ENCODE results near the gene MLH1. TPM values are rescaled to one million over a fixed set of nuclear protein-coding genes. Genes with fewer than 3 reads are reported as not detected.
"Not testable (repeated sequence)": the region's sequence is repeated elsewhere in the genome, so short reads cannot be mapped to it uniquely, and the experiment has no call there.

The MLH1 gene
- polyA plus RNA-seq, 6 donors from 2014 or later = 24.4 to 39.9 (median 26.7) TPM

DNA sequence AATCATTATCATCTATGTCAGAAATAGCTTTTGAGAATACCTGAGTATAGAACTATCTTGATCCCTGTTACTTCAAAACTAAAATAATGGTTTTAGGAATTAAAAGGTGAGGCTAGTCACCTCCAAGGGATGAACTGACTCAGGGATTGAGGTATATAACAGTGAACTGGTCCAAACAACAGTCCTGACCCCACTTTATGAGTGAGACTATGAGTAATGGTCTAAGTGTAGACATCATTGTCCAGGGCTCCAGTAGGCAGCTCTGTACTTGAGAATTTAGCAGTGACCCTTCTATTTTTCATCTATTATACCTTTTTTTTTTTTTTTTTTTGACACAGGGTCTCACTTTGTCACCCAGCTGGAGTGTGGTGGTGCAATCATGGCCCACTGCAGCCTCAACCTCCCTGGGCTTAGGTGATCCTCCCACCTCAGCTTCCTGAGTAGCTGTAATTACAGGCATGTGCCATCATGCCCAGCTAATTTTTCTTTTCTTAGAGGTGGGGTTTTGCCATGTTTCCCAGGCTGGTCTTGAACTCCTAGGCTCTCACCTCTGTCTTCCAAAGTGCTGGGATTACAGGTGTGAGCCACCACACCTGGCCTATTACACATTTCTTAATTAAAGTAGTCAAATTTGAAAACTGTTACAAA is 36.3 kb downstream of the MLH1 start:
- no peak overlapping the region for H3K27ac Mint-ChIP-seq
- no peaks in the 10 kb centered on the region for H3K27me3 Mint-ChIP-seq
- peaks cover 5 to 6% (median 5%) of the 10 kb centered on the region in 3 donors for H3K4me1 Mint-ChIP-seq
- no peak overlapping the region for H3K4me3 Mint-ChIP-seq
- DNase-seq (no peak), ATAC-seq (ENCODE audit: low read depth in 2 of 2) (no peak)
- H3K36me3 Mint-ChIP-seq = peaks cover 34 to 35% of the 10 kb centered on the region in 2 donors
- H3K9me3 Mint-ChIP-seq = no peaks in the 10 kb centered on the region

DNA sequence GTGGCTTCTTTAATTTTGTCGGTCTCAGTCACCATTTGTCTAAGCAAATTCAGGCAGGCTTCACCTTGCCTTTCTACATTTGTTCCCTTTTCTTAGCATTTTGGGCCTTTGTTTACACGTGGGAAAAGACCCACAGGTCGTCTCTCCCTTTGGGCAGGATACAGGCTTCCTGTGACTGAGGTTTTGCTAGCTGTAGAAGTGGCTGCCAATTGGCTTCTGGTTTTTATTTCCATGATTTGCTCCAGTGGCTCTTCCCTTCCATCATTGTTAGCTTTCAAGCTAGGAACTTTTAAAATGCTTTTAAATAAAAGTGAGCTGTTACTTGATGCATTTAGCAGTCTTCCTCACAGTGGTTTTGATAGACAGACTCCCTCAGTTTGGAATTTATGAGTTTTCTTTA is 37.3 kb downstream of the MLH1 start:
- H3K27ac Mint-ChIP-seq = no peak overlapping the region
- no peaks in the 10 kb centered on the region for H3K9me3 Mint-ChIP-seq
- ATAC-seq (ENCODE audit: low read depth in 2 of 2) = no peak
- DNase-seq = no peak
- peaks cover 34 to 45% of the 10 kb centered on the region in 2 donors for H3K36me3 Mint-ChIP-seq
- no peak overlapping the region for H3K4me3 Mint-ChIP-seq
- H3K27me3 Mint-ChIP-seq = no peaks in the 10 kb centered on the region
- H3K4me1 Mint-ChIP-seq = no peaks in the 10 kb centered on the region

GRCh38 chr3:37031096-37031682 is 37.9 kb downstream of the MLH1 start:
- Mint-ChIP-seq H3K36me3 (peaks cover 34 to 46% of the 10 kb centered on the region in 2 donors), H3K27ac (no peak overlapping the region), H3K4me3 (no peak overlapping the region), H3K4me1 (no peaks in the 10 kb centered on the region), H3K27me3 (no peaks in the 10 kb centered on the region), H3K9me3 (peaks cover 0 to 5% (median 2%) of the 10 kb centered on the region in 7 donors)
- DNase-seq (no peak), ATAC-seq (ENCODE audit: low read depth in 2 of 2) (no peak)

DNA sequence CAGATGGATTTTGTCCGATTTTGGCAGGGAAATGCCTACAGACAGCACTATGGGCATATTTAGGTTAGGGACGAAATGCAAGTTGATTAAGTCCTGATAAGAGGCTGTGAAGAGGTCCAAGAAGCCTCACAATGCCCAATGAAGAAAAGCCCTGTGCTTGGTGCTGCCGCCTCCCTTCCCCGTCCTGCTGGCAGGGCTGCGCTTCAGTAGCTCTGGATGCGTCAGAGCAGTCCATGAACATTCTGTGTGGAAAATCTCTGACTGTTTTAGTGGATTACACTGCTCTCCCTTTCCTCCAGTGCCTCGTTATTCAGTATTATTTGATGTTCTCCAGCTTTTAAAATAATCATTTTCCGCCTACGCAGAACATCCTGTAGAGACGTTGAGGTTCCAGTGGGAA is 39.6 kb downstream of the MLH1 start:
- H3K27me3 Mint-ChIP-seq = no peaks in the 10 kb centered on the region
- H3K27ac Mint-ChIP-seq = no peak overlapping the region
- H3K4me3 Mint-ChIP-seq = no peak overlapping the region
- DNase-seq = no peak
- H3K36me3 Mint-ChIP-seq = peaks cover 35 to 52% of the 10 kb centered on the region in 2 donors
- H3K4me1 Mint-ChIP-seq = no peaks in the 10 kb centered on the region
- H3K9me3 Mint-ChIP-seq = peaks cover 0 to 10% (median 6%) of the 10 kb centered on the region in 7 donors
- ATAC-seq (ENCODE audit: low read depth in 2 of 2) = no peak

- Mint-ChIP-seq H3K4me1 (no peaks in the 10 kb centered on the region), H3K36me3 (peaks cover 34 to 60% of the 10 kb centered on the region in 2 donors), H3K27me3 (no peaks in the 10 kb centered on the region), H3K27ac (no peak overlapping the region), H3K4me3 (no peak overlapping the region), H3K9me3 (peaks cover 0 to 10% (median 6%) of the 10 kb centered on the region in 7 donors)
- ATAC-seq (ENCODE audit: low read depth in 2 of 2) = no peak
- no peak for DNase-seq
These were observed 44.0 kb downstream of the MLH1 start for GRCh38 chr3:37037352-37037751.

GRCh38 chr3:37039161-37039846 is 46.0 kb downstream of the MLH1 start:
- H3K27me3 Mint-ChIP-seq = no peaks in the 10 kb centered on the region
- H3K27ac Mint-ChIP-seq = peak overlapping the region in 2 of 6 donors; percentile 9 to 86
- H3K4me3 Mint-ChIP-seq = no peak overlapping the region
- H3K36me3 Mint-ChIP-seq = peaks cover 22 to 52% of the 10 kb centered on the region in 2 donors
- no peak for ATAC-seq (ENCODE audit: low read depth in 2 of 2)
- H3K4me1 Mint-ChIP-seq = no peaks in the 10 kb centered on the region
- no peak for DNase-seq
- H3K9me3 Mint-ChIP-seq = peaks cover 0 to 10% (median 6%) of the 10 kb centered on the region in 7 donors

- Mint-ChIP-seq H3K27me3 (no peaks in the 10 kb centered on the region), H3K36me3 (peaks cover 22 to 52% of the 10 kb centered on the region in 2 donors), H3K9me3 (peaks cover 0 to 10% (median 6%) of the 10 kb centered on the region in 7 donors), H3K4me1 (no peaks in the 10 kb centered on the region), H3K4me3 (no peak overlapping the region), H3K27ac (no peak overlapping the region)
- no peak for DNase-seq
- ATAC-seq (ENCODE audit: low read depth in 2 of 2) = no peak
These were observed 46.9 kb downstream of the MLH1 start for GRCh38 chr3:37040231-37040630.

DNA sequence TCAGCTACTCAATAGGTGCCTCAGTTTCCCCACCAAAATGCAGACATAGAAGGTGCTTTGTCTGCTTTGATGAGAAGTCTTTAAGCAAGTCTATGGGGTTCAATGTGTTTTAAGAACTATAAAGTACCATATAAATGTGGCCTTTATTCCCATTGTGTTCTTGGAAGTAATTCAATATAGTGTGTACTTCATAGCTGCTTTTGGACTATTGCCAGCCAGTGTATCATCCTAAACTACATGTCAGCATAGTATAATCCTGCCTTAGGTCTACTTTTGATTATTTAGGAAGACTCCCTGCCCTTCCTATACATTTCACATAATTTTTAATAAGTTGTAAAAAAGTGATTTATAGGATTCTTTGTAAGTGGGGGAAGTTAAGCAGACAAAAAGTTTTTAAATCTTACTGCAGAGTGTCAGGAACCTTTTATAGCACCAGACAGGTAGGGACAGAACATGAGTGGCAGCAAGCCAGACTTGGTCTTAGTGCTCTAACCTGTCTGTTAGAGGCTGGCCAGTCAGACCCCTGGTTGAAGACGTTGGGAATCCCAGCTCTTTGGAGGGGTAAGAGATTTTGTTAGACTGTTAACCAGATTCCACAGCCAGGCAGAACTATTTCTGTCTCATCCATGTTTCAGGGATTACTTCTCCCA is 48.4 kb downstream of the MLH1 start:
- Mint-ChIP-seq H3K27me3 (no peaks in the 10 kb centered on the region), H3K27ac (no peak overlapping the region), H3K4me3 (no peak overlapping the region), H3K4me1 (no peaks in the 10 kb centered on the region), H3K9me3 (peaks cover 0 to 2% (median 0%) of the 10 kb centered on the region in 7 donors), H3K36me3 (peaks cover 18 to 38% of the 10 kb centered on the region in 2 donors)
- ATAC-seq (ENCODE audit: low read depth in 2 of 2) (no peak), DNase-seq (no peak)

- not testable (repeated sequence) for H3K27me3 Mint-ChIP-seq; ATAC-seq (ENCODE audit: low read depth in 2 of 2); H3K4me1 Mint-ChIP-seq; H3K4me3 Mint-ChIP-seq; H3K9me3 Mint-ChIP-seq; DNase-seq
- H3K27ac Mint-ChIP-seq = peak overlapping the region in 2 of 6 donors; percentile 9 to 28
- H3K36me3 Mint-ChIP-seq = peaks cover 13 to 30% of the 10 kb centered on the region in 2 donors
These were observed 49.4 kb downstream of the MLH1 start for GRCh38 chr3:37042712-37043111.

DNA sequence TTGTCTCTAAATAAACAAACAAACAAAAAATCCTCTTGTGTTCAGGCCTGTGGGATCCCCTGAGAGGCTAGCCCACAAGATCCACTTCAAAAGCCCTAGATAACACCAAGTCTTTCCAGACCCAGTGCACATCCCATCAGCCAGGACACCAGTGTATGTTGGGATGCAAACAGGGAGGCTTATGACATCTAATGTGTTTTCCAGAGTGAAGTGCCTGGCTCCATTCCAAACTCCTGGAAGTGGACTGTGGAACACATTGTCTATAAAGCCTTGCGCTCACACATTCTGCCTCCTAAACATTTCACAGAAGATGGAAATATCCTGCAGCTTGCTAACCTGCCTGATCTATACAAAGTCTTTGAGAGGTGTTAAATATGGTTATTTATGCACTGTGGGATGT is 57.0 kb downstream of the MLH1 start:
- Mint-ChIP-seq H3K36me3 (peaks cover 25 to 27% of the 10 kb centered on the region in 2 donors), H3K27me3 (no peaks in the 10 kb centered on the region), H3K27ac (no peak overlapping the region), H3K4me3 (no peak overlapping the region), H3K4me1 (no peaks in the 10 kb centered on the region), H3K9me3 (no peaks in the 10 kb centered on the region)
- DNase-seq (no peak), ATAC-seq (ENCODE audit: low read depth in 2 of 2) (no peak)

GRCh38 chr3:37052860-37053259 is 59.5 kb downstream of the MLH1 start:
- Mint-ChIP-seq H3K27ac (peak overlapping the region in 2 of 6 donors; percentile 41 to 44), H3K9me3 (no peaks in the 10 kb centered on the region), H3K4me3 (no peak overlapping the region), H3K4me1 (no peaks in the 10 kb centered on the region), H3K27me3 (no peaks in the 10 kb centered on the region), H3K36me3 (peaks cover 35 to 41% of the 10 kb centered on the region in 2 donors)
- no peak for ATAC-seq (ENCODE audit: low read depth in 2 of 2)
- no peak for DNase-seq

DNA sequence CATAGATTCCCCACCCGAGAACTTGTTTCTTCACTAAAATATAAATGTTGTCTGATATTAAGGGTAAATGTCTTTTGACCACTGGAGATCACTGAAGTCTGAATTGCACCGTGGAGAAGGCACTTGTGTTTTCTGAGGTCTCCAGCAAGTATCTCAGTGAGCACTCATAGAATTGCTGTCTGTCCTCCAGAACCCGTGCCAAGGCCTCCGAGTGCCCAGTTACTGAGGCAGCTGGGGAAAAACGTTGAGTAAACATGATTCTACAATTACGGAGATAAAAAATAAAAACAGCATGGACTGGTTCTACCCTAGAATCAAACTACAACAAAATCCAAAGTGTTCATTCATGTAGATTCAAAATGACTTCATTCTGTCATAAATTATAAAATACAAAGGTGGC is 60.0 kb downstream of the MLH1 start:
- peaks cover 30 to 37% of the 10 kb centered on the region in 2 donors for H3K36me3 Mint-ChIP-seq
- ATAC-seq (ENCODE audit: low read depth in 2 of 2) (no peak), DNase-seq (no peak)
- H3K27me3 Mint-ChIP-seq = no peaks in the 10 kb centered on the region
- H3K4me1 Mint-ChIP-seq = no peaks in the 10 kb centered on the region
- no peaks in the 10 kb centered on the region for H3K9me3 Mint-ChIP-seq
- H3K27ac Mint-ChIP-seq = peak overlapping the region in 3 of 6 donors; percentile 17 to 69 (median 47)
- H3K4me3 Mint-ChIP-seq = no peak overlapping the region

DNA sequence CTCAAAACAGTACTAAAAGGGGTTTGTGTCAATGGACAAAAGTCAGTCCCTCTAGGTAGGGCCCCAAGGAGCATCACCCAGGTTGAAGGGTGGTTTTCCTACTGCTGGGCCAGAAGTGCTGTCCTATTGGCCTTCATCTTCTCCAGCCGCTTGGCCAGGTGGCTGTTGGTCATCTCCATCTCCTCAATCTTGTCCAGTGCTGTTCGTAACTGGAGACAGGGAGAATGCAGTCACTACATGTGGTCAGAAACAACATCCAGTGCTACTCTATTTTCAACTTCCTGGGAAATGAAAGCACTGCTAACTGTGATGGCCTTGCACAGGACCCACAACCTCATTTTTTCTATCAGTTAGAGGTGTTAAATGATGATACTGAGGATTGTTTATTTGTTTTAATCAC is 60.4 kb downstream of the MLH1 start:
- peaks cover 26 to 33% of the 10 kb centered on the region in 2 donors for H3K36me3 Mint-ChIP-seq
- H3K27me3 Mint-ChIP-seq = no peaks in the 10 kb centered on the region
- H3K9me3 Mint-ChIP-seq = no peaks in the 10 kb centered on the region
- DNase-seq = no peak
- peak overlapping the region in 1 of 6 donors; percentile 47 for H3K27ac Mint-ChIP-seq
- no peak for ATAC-seq (ENCODE audit: low read depth in 2 of 2)
- H3K4me3 Mint-ChIP-seq = no peak overlapping the region
- no peaks in the 10 kb centered on the region for H3K4me1 Mint-ChIP-seq
